ENCODE data around the gene PPARD. TPM values are rescaled to one million over a fixed set of nuclear protein-coding genes. Genes with fewer than 3 reads are reported as not detected.

Gene PPARD
- total RNA-seq, 4 donors from 2014 or later = 24.8 to 67.9 (median 45.4) TPM

- peaks cover 0 to 35% (median under 1%) of the 10 kb centered on the region in 4 donors for H3K4me1 ChIP-seq
- no peak for DNase-seq
- TF ChIP-seq POLR2A (IDR thresholded peaks at IDR 0.05) (no peak), CTCF (IDR thresholded peaks at IDR 0.05) (no peak)
Measured at GRCh38 chr6:35398526-35398925, 56.2 kb downstream of the PPARD start.

GRCh38 chr6:35400111-35400510 is 57.8 kb downstream of the PPARD start:
- H3K36me3 ChIP-seq = no peaks in the 10 kb centered on the region
- no peaks in the 10 kb centered on the region for H3K27me3 ChIP-seq
- no peaks in the 10 kb centered on the region for H3K9me3 ChIP-seq
- no peak for DNase-seq
- TF ChIP-seq CTCF (IDR thresholded peaks at IDR 0.05) (no peak), POLR2A (IDR thresholded peaks at IDR 0.05) (no peak)
- H3K27ac ChIP-seq = peak overlapping the region in 2 of 4 donors; percentile 50 to 74
- H3K4me1 ChIP-seq = peaks cover 0 to 32% (median 0%) of the 10 kb centered on the region in 4 donors
- no peak overlapping the region for H3K4me3 ChIP-seq

More at GRCh38 chr6:35398526-35398925, 56.2 kb downstream of the PPARD start:
- no peak overlapping the region for H3K4me3 ChIP-seq
- H3K9me3 ChIP-seq = no peaks in the 10 kb centered on the region
- no peaks in the 10 kb centered on the region for H3K27me3 ChIP-seq
- peak overlapping the region in 2 of 4 donors; percentile 60 to 72 for H3K27ac ChIP-seq
- no peaks in the 10 kb centered on the region for H3K36me3 ChIP-seq

- Histone ChIP-seq H3K4me1 (peaks cover 0 to 32% (median 0%) of the 10 kb centered on the region in 4 donors), H3K9me3 (no peaks in the 10 kb centered on the region), H3K4me3 (no peak overlapping the region), H3K36me3 (no peaks in the 10 kb centered on the region), H3K27ac (peak overlapping the region in 2 of 4 donors; percentile 50 to 74), H3K27me3 (no peaks in the 10 kb centered on the region)
- DNase-seq = peak in 2 of 3 donors; percentile 73 to 78
- TF ChIP-seq CTCF (IDR thresholded peaks at IDR 0.05) (no peak), POLR2A (IDR thresholded peaks at IDR 0.05) (peak; percentile 12 to 15)
Measured at GRCh38 chr6:35400901-35401311, 58.5 kb downstream of the PPARD start.

- Histone ChIP-seq H3K9me3 (no peaks in the 10 kb centered on the region), H3K27me3 (no peaks in the 10 kb centered on the region), H3K4me1 (peaks cover 0 to 32% (median 0%) of the 10 kb centered on the region in 4 donors), H3K36me3 (no peaks in the 10 kb centered on the region), H3K4me3 (no peak overlapping the region), H3K27ac (peak overlapping the region in 2 of 4 donors; percentile 27 to 74)
- TF ChIP-seq POLR2A (IDR thresholded peaks at IDR 0.05) (no peak), CTCF (IDR thresholded peaks at IDR 0.05) (no peak)
- DNase-seq = no peak
Measured at GRCh38 chr6:35401514-35401913, 59.2 kb downstream of the PPARD start.

- Histone ChIP-seq H3K4me1 (peaks cover 0 to 29% (median 0%) of the 10 kb centered on the region in 4 donors), H3K9me3 (no peaks in the 10 kb centered on the region), H3K27ac (no peak overlapping the region), H3K27me3 (no peaks in the 10 kb centered on the region), H3K4me3 (no peak overlapping the region), H3K36me3 (no peaks in the 10 kb centered on the region)
- no peak for DNase-seq
- TF ChIP-seq CTCF (IDR thresholded peaks at IDR 0.05) (no peak), POLR2A (IDR thresholded peaks at IDR 0.05) (no peak)
Measured at GRCh38 chr6:35402136-35402855, 59.9 kb downstream of the PPARD start.

All from Peyer's patch (tissue), 4 donors.